ENCODE results near the gene ZRANB1.
A peak's percentile ranks its signal among the peaks of the same experiment; 100 is the strongest.
"Not testable (repeated sequence)": the region's sequence is repeated elsewhere in the genome, so short reads cannot be mapped to it uniquely, and the experiment has no call there.

Gene ZRANB1

GRCh38 chr10:124941823-124942222 is at the start of gene ZRANB1:
Gene ZRANB1 (plus strand): TSS chr10:124942123. CDS start chr10:124942494, 371 bp downstream.
- no peak for DNase-seq (ENCODE audit: insufficient read length, low spot score)
- FAIRE-seq: no peak

- DNase-seq (ENCODE audit: insufficient read length, low spot score): no peak
- no peak for FAIRE-seq
Measured at GRCh38 chr10:124892905-124893304, 49.0 kb upstream of the ZRANB1 start.

- DNase-seq (ENCODE audit: insufficient read length, low spot score): no peak
- FAIRE-seq: no peak
Measured at GRCh38 chr10:124894569-124895215, 47.2 kb upstream of the ZRANB1 start.

GRCh38 chr10:124896751-124897150 is 45.2 kb upstream of the ZRANB1 start:
- no peak for FAIRE-seq

GRCh38 chr10:124898471-124898870 is 43.5 kb upstream of the ZRANB1 start:
- DNase-seq (ENCODE audit: insufficient read length, low spot score) (no peak), FAIRE-seq (no peak)

More at GRCh38 chr10:124896751-124897150, 45.2 kb upstream of the ZRANB1 start:
- DNase-seq (ENCODE audit: insufficient read length, low spot score): no peak

GRCh38 chr10:124899151-124899550 is 42.8 kb upstream of the ZRANB1 start:
- FAIRE-seq (no peak), DNase-seq (ENCODE audit: insufficient read length, low spot score) (no peak)

GRCh38 chr10:124902462-124902861 is 39.5 kb upstream of the ZRANB1 start:
- DNase-seq (ENCODE audit: insufficient read length, low spot score) (no peak), FAIRE-seq (no peak)

- no peak for FAIRE-seq
- DNase-seq (ENCODE audit: insufficient read length, low spot score): no peak
Measured at GRCh38 chr10:124903111-124903510, 38.8 kb upstream of the ZRANB1 start.

- FAIRE-seq: no peak
- DNase-seq (ENCODE audit: insufficient read length, low spot score): no peak
Measured at GRCh38 chr10:124904796-124905195, 37.1 kb upstream of the ZRANB1 start.

GRCh38 chr10:124906551-124907001 is 35.3 kb upstream of the ZRANB1 start:
- FAIRE-seq (no peak), DNase-seq (ENCODE audit: insufficient read length, low spot score) (no peak)

GRCh38 chr10:124909563-124909962 is 32.4 kb upstream of the ZRANB1 start:
- no peak for DNase-seq (ENCODE audit: insufficient read length, low spot score)
- FAIRE-seq: no peak

GRCh38 chr10:124911124-124912067 is 30.5 kb upstream of the ZRANB1 start:
- DNase-seq (ENCODE audit: insufficient read length, low spot score) (no peak), FAIRE-seq (no peak)

- no peak for DNase-seq (ENCODE audit: insufficient read length, low spot score)
- FAIRE-seq: no peak
Measured at GRCh38 chr10:124912101-124912886, 29.6 kb upstream of the ZRANB1 start.

- FAIRE-seq (no peak), DNase-seq (ENCODE audit: insufficient read length, low spot score) (no peak)
Measured at GRCh38 chr10:124913167-124913566, 28.8 kb upstream of the ZRANB1 start.

GRCh38 chr10:124914398-124914797 is 27.5 kb upstream of the ZRANB1 start:
- FAIRE-seq; DNase-seq (ENCODE audit: insufficient read length, low spot score): not testable (repeated sequence)

GRCh38 chr10:124916098-124916584 is 25.8 kb upstream of the ZRANB1 start:
- no peak for DNase-seq (ENCODE audit: insufficient read length, low spot score)
- FAIRE-seq: no peak

- peak; percentile 96 for DNase-seq (ENCODE audit: insufficient read length, low spot score)
- no peak for FAIRE-seq
Measured at GRCh38 chr10:124916585-124917427, 25.1 kb upstream of the ZRANB1 start.

- FAIRE-seq: no peak
- DNase-seq (ENCODE audit: insufficient read length, low spot score): no peak
Measured at GRCh38 chr10:124917428-124918190, 24.3 kb upstream of the ZRANB1 start.

- FAIRE-seq (no peak), DNase-seq (ENCODE audit: insufficient read length, low spot score) (no peak)
Measured at GRCh38 chr10:124918191-124918830, 23.6 kb upstream of the ZRANB1 start.
